K562 (cell line): ENCODE data around the gene TMEM273. TPM values are rescaled to one million over a fixed set of nuclear protein-coding genes. Genes with fewer than 3 reads are reported as not detected.

ENCODE experiments used
- ADNP ChIP-seq: fragments of 200-800 bp; sonication (Bioruptor generic); IDR thresholded peaks from 2 replicates; pipeline ENCODE4 v1.6.1; 2016; ENCODE audit warnings: missing genetic modification characterization, missing compliant biosample characterization
- AFF1 ChIP-seq, 2 experiments: fragments of 450-650 bp; IDR thresholded peaks; 2 replicates each; pipeline ENCODE4 v1.6.1; 2018; ENCODE audit warnings: mild to moderate bottlenecking in 2 of 2, low read depth in 1 of 2; ENCODE audit not compliant: partially characterized antibody in 2 of 2
- ARID1B ChIP-seq: fragments of 450-650 bp; IDR thresholded peaks from 2 replicates; pipeline ENCODE4 v1.6.1; 2016; ENCODE audit warnings: antibody characterized with exemption, mild to moderate bottlenecking, inconsistent platforms
- NFIC ChIP-seq: fragments of 450-650 bp; IDR thresholded peaks from 2 replicates; pipeline ENCODE4 v1.6.1; 2017; ENCODE audit warnings: mild to moderate bottlenecking, inconsistent platforms
- NR1H2 ChIP-seq: sonication (generic); formaldehyde crosslinking; IDR thresholded peaks from 2 replicates; pipeline ENCODE4 v1.4.0; 2020; ENCODE audit warnings: mild to moderate bottlenecking, missing genetic modification reagents
- PBX2 ChIP-seq, 2 experiments: IDR thresholded peaks in 1 of 2; conservative IDR thresholded peaks in 1 of 2; 2 replicates each; pipeline ENCODE4 v1.6.1; 2016; ENCODE audit warnings: low read depth in 2 of 2, mild to moderate bottlenecking in 1 of 2, missing compliant biosample characterization in 1 of 2, missing genetic modification characterization in 1 of 2, moderate library complexity in 1 of 2
- REST ChIP-seq, 2 experiments: fragments of 450-650 bp; formaldehyde crosslinking in 1 of 2; IDR thresholded peaks; 2 replicates each; pipeline versions ENCODE4 v1.4.0 to v1.6.1; 2014 to 2020; ENCODE audit warnings: mild to moderate bottlenecking in 2 of 2, borderline replicate concordance in 1 of 2, low read depth in 1 of 2
- SMARCE1 ChIP-seq: fragments of 450-650 bp; IDR thresholded peaks from 2 replicates; pipeline ENCODE4 v1.7.1; 2016; ENCODE audit warnings: mild to moderate bottlenecking
- SREBF1 ChIP-seq: fragments of 150-350 bp; IDR thresholded peaks from 2 replicates; pipeline ENCODE4 v1.6.1; 2014; ENCODE audit warnings: antibody characterized with exemption, low read depth, low read length, borderline replicate concordance
- polyA plus RNA-seq, 8 experiments: library from polyadenylated mRNA; depleted of rRNA in 4 of 8; stranded (reverse) in 5 of 8; unstranded in 3 of 8; fragments of >200 nt; fragmentation: Nextera tagmentation in 2 of 8; fragmentation: Illumina TruSeq in 1 of 8; extraction: Ambion mirVana in 2 of 8; extraction: Trizol in 1 of 8; gene quantifications; 2 replicates each; pipeline versions ENCODE4 v1.2.1 to v1.2.3, GENCODE V29; 2011 to 2014; ENCODE audit warnings: inconsistent platforms in 1 of 8, missing spikeins in 1 of 8
- total RNA-seq, 7 experiments: library from RNA; depleted of rRNA in 6 of 7; stranded (reverse); fragments of >200 nt in 6 of 7; fragmentation: Illumina TruSeq in 2 of 7; extraction: Trizol in 2 of 7; gene quantifications; 2 replicates each; pipeline versions ENCODE4 v1.2.1 to v1.2.3, GENCODE V29; 2011 to 2021; ENCODE audit warnings: low replicate concordance in 1 of 7
- TF ChIP-seq, protein P1 (sequence below): fragments of 450-650 bp; IDR thresholded peaks from one replicate; pipeline ENCODE4 v1.6.1; 2018; ENCODE audit warnings: mild to moderate bottlenecking, moderate library complexity; ENCODE audit not compliant: partially characterized antibody

The TMEM273 gene
- total and polyA plus RNA-seq, 9 of the 15 experiments (the other 6 are each of a cell fraction or from before 2014, with no cell fraction given), result 39.2 to 131 (median 95.6) TPM

GRCh38 chr10:49200854-49201253, 12.7 kb upstream of the TMEM273 start (continued):
- peak; percentile 27; the same call in 1 of the 2 replicates for TF ChIP-seq REST (IDR thresholded peaks at IDR 0.05; ENCODE audit: borderline replicate concordance)
- TF ChIP-seq REST (CRISPR knock-in tag; IDR thresholded peaks at IDR 0.05; ENCODE audit: low read depth), result no peak
- TF ChIP-seq AFF1 (IDR thresholded peaks at IDR 0.05; ENCODE audit: low read depth in 1 of 2, partially characterized antibody in 2 of 2), result peak in 1 of 2 experiments; percentile 22
- peak; percentile 72 for TF ChIP-seq ARID1B
- peak; percentile 18; the same call in 1 of the 2 replicates for TF ChIP-seq ADNP (tag)
- TF ChIP-seq SMARCE1, result peak; percentile 54; the same call in 1 of the 2 replicates
- no peak for TF ChIP-seq NR1H2
- TF ChIP-seq SREBF1, result no peak
- TF ChIP-seq PBX2 (CRISPR knock-in tag; IDR thresholded peaks at IDR 0.05; ENCODE audit: low read depth), result no peak
- TF ChIP-seq PBX2 (tag; conservative IDR thresholded peaks at IDR 0.05; ENCODE audit: low read depth), result peak; percentile 94
- no peak for TF ChIP-seq NFIC
- TF ChIP-seq, protein P1, sequence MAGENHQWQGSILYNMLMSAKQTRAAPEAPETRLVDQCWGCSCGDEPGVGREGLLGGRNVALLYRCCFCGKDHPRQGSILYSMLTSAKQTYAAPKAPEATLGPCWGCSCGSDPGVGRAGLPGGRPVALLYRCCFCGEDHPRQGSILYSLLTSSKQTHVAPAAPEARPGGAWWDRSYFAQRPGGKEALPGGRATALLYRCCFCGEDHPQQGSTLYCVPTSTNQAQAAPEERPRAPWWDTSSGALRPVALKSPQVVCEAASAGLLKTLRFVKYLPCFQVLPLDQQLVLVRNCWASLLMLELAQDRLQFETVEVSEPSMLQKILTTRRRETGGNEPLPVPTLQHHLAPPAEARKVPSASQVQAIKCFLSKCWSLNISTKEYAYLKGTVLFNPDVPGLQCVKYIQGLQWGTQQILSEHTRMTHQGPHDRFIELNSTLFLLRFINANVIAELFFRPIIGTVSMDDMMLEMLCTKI, result no peak
